Activated CD4-positive, alpha-beta T cell treated with anti-CD3 and anti-CD28 coated beads, Interleukin-2, amount 10 ng/mL, durations not matched to agents 7 days and 5 days (primary cell): Measurements from ENCODE around the gene TIPIN. TPM values are rescaled to one million over a fixed set of nuclear protein-coding genes. Genes with fewer than 3 reads are reported as not detected.
"Not testable (repeated sequence)": the region's sequence is repeated elsewhere in the genome, so short reads cannot be mapped to it uniquely, and the experiment has no call there.

Experiments
- CTCF ChIA-PET: fragments of 350-600 bp; sonication (Branson Sonifier 250); formaldehyde crosslinking; loops from one replicate; lab custom pipeline; 2021; ENCODE audit warnings: antibody characterized with exemption; lab: Charles Lee
- POLR2A ChIA-PET: fragments of 350-600 bp; sonication (Branson Sonifier 250); formaldehyde crosslinking; loops from one replicate; lab custom pipeline; 2021; ENCODE audit warnings: antibody characterized with exemption; lab: Charles Lee
- DNase-seq: peaks from one replicate; pipeline ENCODE4 v3.0.0-alpha.2; 2020
- H3K27ac Mint-ChIP-seq: one replicate; pipeline ENCODE4 v1.8.0; 2021; ENCODE audit warnings: mild to moderate bottlenecking, moderate library complexity, mixed read lengths
- H3K27me3 Mint-ChIP-seq: one replicate; pipeline ENCODE4 v1.8.0; 2021; ENCODE audit warnings: mixed read lengths
- H3K36me3 Mint-ChIP-seq: one replicate; pipeline ENCODE4 v1.8.0; 2021; ENCODE audit warnings: low read depth, mixed read lengths
- H3K4me1 Mint-ChIP-seq: one replicate; pipeline ENCODE4 v1.8.0; 2021; ENCODE audit warnings: mixed read lengths
- H3K4me3 Mint-ChIP-seq: one replicate; pipeline ENCODE4 v1.8.0; 2021; ENCODE audit warnings: mild to moderate bottlenecking, moderate library complexity, mixed read lengths
- H3K9me3 Mint-ChIP-seq: one replicate; pipeline ENCODE4 v1.8.0; 2021; ENCODE audit warnings: mixed read lengths
- total RNA-seq, 2 experiments: library from RNA; stranded (reverse); gene quantifications; one replicate each; pipeline ENCODE4 v1.2.3, GENCODE V29; 2021

The TIPIN gene
- total RNA-seq, 2 experiments from 2014 or later: 25.0 to 28.0 TPM

- no peak overlapping the region for H3K27ac Mint-ChIP-seq
- ChIA-PET POLR2A (no interaction called here), CTCF (no interaction called here)
- no peak overlapping the region for H3K4me3 Mint-ChIP-seq
- no peak for DNase-seq
- peaks cover 2% of the 10 kb centered on the region for H3K36me3 Mint-ChIP-seq
- H3K27me3 Mint-ChIP-seq: no peaks in the 10 kb centered on the region
- peaks cover 23% of the 10 kb centered on the region for H3K4me1 Mint-ChIP-seq
- H3K9me3 Mint-ChIP-seq: peaks cover 3% of the 10 kb centered on the region
Observed at GRCh38 chr15:66374179-66374578, 17.7 kb upstream of the TIPIN start.

DNA sequence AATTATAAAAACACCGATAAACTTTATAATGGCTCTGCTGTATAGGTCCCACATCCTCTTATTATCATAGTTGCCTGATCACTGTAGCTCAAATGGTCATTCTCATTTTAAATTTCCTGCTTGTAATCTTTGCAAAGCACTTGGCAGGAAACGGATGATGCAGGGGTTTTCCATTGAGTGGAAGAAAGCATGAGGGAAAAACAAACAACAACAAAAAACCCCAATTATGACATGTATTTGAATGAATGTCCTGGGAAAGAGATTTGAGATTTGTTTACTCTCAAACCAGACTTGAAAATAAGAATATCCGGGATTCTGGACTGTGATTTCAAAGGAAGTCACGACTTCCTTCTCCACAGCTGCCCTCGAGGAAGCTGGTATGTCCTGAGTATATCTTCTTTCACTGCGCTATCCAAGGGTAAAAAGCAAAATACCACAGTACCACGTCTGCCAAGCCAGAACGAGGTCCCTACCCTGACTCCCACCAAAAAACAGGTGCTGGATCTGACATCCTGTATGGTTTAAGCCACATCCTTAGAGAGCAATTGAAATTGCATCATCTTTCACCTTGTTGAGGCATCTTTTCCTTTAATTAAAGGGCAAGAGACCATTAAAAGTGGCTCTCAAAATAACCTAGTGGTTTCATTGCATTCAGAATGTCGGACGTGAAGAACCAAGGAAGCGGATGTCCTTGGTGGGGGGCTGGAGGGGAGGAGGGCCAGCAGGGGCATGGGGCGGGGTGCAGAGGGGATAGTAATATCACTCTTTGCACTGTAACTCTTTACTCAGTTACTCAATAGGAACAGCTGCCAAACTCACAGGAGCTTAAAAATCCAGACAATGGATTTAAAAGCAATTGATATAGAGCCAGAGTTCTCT, 13.5 kb upstream of the TIPIN start:
- peak; percentile 44 for DNase-seq
- CTCF ChIA-PET: interaction anchor here (0.7 to 3.0 kb wide), 4 partner anchors 13 to 129 kb away, joined by 3 to 11 read pairs (median 4); partner anchors contain the start of genes MAP2K1, SNAPC5 and TIPIN
- Mint-ChIP-seq H3K4me3 (peak overlapping the region; percentile 51), H3K9me3 (peaks cover 3% of the 10 kb centered on the region), H3K27ac (peak overlapping the region; percentile 90), H3K4me1 (peaks cover 23% of the 10 kb centered on the region), H3K36me3 (peaks cover 2% of the 10 kb centered on the region), H3K27me3 (no peaks in the 10 kb centered on the region)
- POLR2A ChIA-PET: interaction anchor here (1.4 kb wide), 1 partner anchor 13 kb away, joined by 3 read pairs; the partner anchor contains the start of gene TIPIN

GRCh38 chr15:66364944-66365528, 8.6 kb upstream of the TIPIN start:
- Mint-ChIP-seq H3K36me3 (no peaks in the 10 kb centered on the region), H3K4me1 (peaks cover 7% of the 10 kb centered on the region), H3K27ac (no peak overlapping the region), H3K9me3 (no peaks in the 10 kb centered on the region), H3K27me3 (no peaks in the 10 kb centered on the region), H3K4me3 (no peak overlapping the region)
- ChIA-PET CTCF (no interaction called here), POLR2A (no interaction called here)
- no peak for DNase-seq

GRCh38 chr15:66362776-66363175, 6.3 kb upstream of the TIPIN start:
- Mint-ChIP-seq H3K4me3 (no peak overlapping the region), H3K27ac (no peak overlapping the region), H3K4me1 (no peaks in the 10 kb centered on the region), H3K9me3 (no peaks in the 10 kb centered on the region), H3K27me3 (no peaks in the 10 kb centered on the region), H3K36me3 (no peaks in the 10 kb centered on the region)
- ChIA-PET POLR2A (no interaction called here), CTCF (interaction anchor here (1.6 kb wide), 1 partner anchor 9 kb away, joined by 3 read pairs; no protein-coding TSS in a partner anchor)
- DNase-seq: no peak

DNA sequence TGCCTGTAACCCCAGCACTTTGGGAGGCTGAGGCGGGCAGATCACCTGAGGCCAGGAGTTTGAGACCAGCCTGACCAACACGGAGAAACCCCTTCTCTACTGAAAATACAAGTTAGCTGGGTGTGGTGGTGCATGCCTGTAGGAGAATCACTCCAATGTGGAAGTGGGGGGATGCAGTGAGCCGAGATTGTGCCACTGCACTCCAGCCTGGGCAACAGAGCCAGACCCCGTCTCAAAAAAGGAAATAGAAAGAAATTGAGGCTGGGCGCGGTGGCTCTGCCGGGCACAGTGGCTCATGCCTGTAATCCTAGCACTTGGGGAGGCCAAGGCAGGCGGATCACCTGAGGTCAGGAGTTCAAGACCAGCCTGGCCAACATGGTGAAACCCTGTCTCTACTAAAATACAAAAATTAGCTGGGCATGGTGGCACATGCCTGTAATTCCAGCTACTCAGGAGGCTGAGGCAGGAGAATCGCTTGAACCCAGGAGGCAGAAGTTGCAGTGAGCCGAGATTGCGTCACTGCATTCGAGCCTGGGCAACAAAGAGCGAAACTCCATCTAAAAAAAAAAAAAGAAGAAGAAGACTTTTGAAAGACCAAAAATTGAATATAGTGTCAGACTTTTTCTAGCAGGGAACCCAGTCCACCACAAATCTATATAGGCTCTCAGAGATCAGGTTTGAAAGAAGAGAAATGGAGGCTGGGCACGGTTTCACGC, 5.4 kb upstream of the TIPIN start:
- H3K4me1 Mint-ChIP-seq, POLR2A ChIA-PET: not testable (repeated sequence)
- CTCF ChIA-PET: interaction anchor here (1.6 kb wide), 1 partner anchor 10 kb away, joined by 3 read pairs; no protein-coding TSS in a partner anchor

GRCh38 chr15:66359740-66360139, 3.3 kb upstream of the TIPIN start:
- H3K27ac Mint-ChIP-seq: no peak overlapping the region
- POLR2A ChIA-PET: no interaction called here
- peaks cover 5% of the 10 kb centered on the region for H3K36me3 Mint-ChIP-seq
- H3K27me3 Mint-ChIP-seq: no peaks in the 10 kb centered on the region
- CTCF ChIA-PET: no interaction called here
- H3K9me3 Mint-ChIP-seq: no peaks in the 10 kb centered on the region
- DNase-seq: no peak
- H3K4me3 Mint-ChIP-seq: no peak overlapping the region
- H3K4me1 Mint-ChIP-seq: peaks cover 17% of the 10 kb centered on the region

More for the DNA sequence above, 5.4 kb upstream of the TIPIN start:
- not testable (repeated sequence) for DNase-seq, H3K36me3 Mint-ChIP-seq, H3K4me3 Mint-ChIP-seq, H3K27ac Mint-ChIP-seq, H3K9me3 Mint-ChIP-seq, H3K27me3 Mint-ChIP-seq

GRCh38 chr15:66356077-66356358, 467 bp downstream of the TIPIN start:
- peak overlapping the region; percentile 98 for H3K27ac Mint-ChIP-seq
- peak overlapping the region; percentile 95 for H3K4me3 Mint-ChIP-seq
- H3K27me3 Mint-ChIP-seq: no peaks in the 10 kb centered on the region
- peaks cover 19% of the 10 kb centered on the region for H3K36me3 Mint-ChIP-seq
- no peaks in the 10 kb centered on the region for H3K9me3 Mint-ChIP-seq
- DNase-seq: no peak
- ChIA-PET CTCF (interaction anchor here (4.8 to 5.1 kb wide), 2 partner anchors 31 to 142 kb away, joined by 18 to 21 read pairs; partner anchors contain the start of genes MAP2K1 and SNAPC5), POLR2A (interaction anchor here (1.3 kb wide), 2 partner anchors 13 to 30 kb away, joined by 3 to 4 read pairs; no protein-coding TSS in a partner anchor)
- peaks cover 35% of the 10 kb centered on the region for H3K4me1 Mint-ChIP-seq

GRCh38 chr15:66348530-66348929, 8.0 kb downstream of the TIPIN start:
- H3K27ac Mint-ChIP-seq, H3K4me3 Mint-ChIP-seq, H3K27me3 Mint-ChIP-seq, H3K4me1 Mint-ChIP-seq, POLR2A ChIA-PET, H3K9me3 Mint-ChIP-seq, DNase-seq: not testable (repeated sequence)
- CTCF ChIA-PET: interaction anchor here (0.6 to 1.0 kb wide), 2 partner anchors 109 to 405 kb away, joined by 3 to 4 read pairs; no protein-coding TSS in a partner anchor
- H3K36me3 Mint-ChIP-seq: peaks cover 35% of the 10 kb centered on the region

DNA sequence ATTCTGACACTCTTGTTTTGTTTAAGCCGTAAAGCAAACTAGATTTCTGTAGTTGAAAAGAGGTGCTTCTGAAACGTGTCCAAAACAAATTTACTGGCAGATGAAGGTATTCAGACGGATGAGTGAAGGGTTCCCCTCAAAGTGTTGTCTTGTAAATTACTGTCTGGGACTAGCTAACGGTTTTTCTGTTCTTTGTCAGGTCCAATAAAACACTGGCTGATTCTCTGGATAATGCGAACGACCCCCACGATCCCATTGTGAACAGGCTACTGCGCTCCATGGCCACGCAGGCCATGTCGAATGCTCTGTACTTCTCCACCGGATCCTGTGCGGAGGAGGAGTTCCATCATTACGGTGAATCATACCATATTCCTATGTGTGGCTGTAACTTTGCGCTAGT, 27.7 kb downstream of the TIPIN start:
- DNase-seq: no peak
- ChIA-PET POLR2A (no interaction called here), CTCF (no interaction called here)
- no peaks in the 10 kb centered on the region for H3K27me3 Mint-ChIP-seq
- no peaks in the 10 kb centered on the region for H3K4me1 Mint-ChIP-seq
- no peak overlapping the region for H3K27ac Mint-ChIP-seq
- no peaks in the 10 kb centered on the region for H3K9me3 Mint-ChIP-seq
- no peak overlapping the region for H3K4me3 Mint-ChIP-seq
- peaks cover 41% of the 10 kb centered on the region for H3K36me3 Mint-ChIP-seq

- Mint-ChIP-seq H3K9me3 (no peaks in the 10 kb centered on the region), H3K4me1 (no peaks in the 10 kb centered on the region), H3K27me3 (no peaks in the 10 kb centered on the region), H3K4me3 (no peak overlapping the region), H3K36me3 (peaks cover 37% of the 10 kb centered on the region), H3K27ac (no peak overlapping the region)
- no peak for DNase-seq
- ChIA-PET CTCF (no interaction called here), POLR2A (no interaction called here)
Observed at GRCh38 chr15:66327736-66328135, 28.7 kb downstream of the TIPIN start.

- H3K4me1 Mint-ChIP-seq: no peaks in the 10 kb centered on the region
- no peaks in the 10 kb centered on the region for H3K27me3 Mint-ChIP-seq
- ChIA-PET POLR2A (no interaction called here), CTCF (no interaction called here)
- peaks cover 37% of the 10 kb centered on the region for H3K36me3 Mint-ChIP-seq
- no peak overlapping the region for H3K27ac Mint-ChIP-seq
- H3K4me3 Mint-ChIP-seq: no peak overlapping the region
- no peaks in the 10 kb centered on the region for H3K9me3 Mint-ChIP-seq
- DNase-seq: no peak
Observed at GRCh38 chr15:66326051-66326450, 30.4 kb downstream of the TIPIN start.

DNA sequence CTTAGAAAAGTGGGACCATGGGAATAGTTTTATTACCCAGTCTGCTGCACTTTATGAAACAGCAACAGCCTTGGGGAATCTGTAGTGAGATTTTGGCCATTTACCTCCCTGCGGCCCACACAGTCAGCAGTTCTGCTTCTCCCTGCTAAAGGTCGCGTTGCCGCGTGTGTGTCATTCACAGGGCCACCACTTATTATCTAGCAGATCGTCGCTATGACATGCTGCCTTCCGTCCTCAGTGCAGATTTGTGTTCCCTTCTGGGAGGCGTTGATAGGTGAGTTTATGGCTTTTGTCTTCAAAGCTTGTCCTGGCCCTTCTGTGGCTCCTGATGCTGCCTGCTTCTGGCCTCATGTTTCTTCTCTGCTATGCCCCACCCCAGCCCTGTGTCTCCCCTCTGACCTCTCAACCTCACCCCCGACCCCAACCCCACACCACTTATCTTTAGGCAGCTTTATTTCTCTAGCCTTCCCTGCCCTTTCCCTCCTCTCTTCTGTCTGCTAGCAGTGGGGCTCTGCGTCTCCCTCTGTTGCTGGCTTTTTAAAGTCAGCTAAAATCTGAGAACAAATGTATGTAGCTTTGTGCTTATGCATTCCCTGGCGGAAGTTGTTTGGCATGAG, 33.1 kb downstream of the TIPIN start:
- no peaks in the 10 kb centered on the region for H3K27me3 Mint-ChIP-seq
- ChIA-PET POLR2A (no interaction called here), CTCF (no interaction called here)
- no peak overlapping the region for H3K27ac Mint-ChIP-seq
- H3K4me1 Mint-ChIP-seq: no peaks in the 10 kb centered on the region
- peaks cover 42% of the 10 kb centered on the region for H3K36me3 Mint-ChIP-seq
- no peaks in the 10 kb centered on the region for H3K9me3 Mint-ChIP-seq
- no peak overlapping the region for H3K4me3 Mint-ChIP-seq
- DNase-seq: no peak
